ENCODE data around the gene KRT83.

GRCh38 chr12:52369809-52370208 is 48.6 kb upstream of the KRT83 start:
- TF ChIP-seq EZH2 (IDR thresholded peaks at IDR 0.05; ENCODE audit: borderline replicate concordance, insufficient read depth, low read depth, low read length, poor library complexity, severe bottlenecking) (no peak), CTCF (IDR thresholded peaks at IDR 0.05) (no peak)
